HCT116 (cell line): ENCODE measurements around the gene GCNT1. TPM values are rescaled to one million over a fixed set of nuclear protein-coding genes. Genes with fewer than 3 reads are reported as not detected.

Experiments
- ATAC-seq: fragments of 200-7000 bp; cut with Tn5 transposase; 2 replicates; pipeline ENCODE4 v1.9.1; 2020; ENCODE audit warnings: mild to moderate bottlenecking, moderate library complexity
- BruUV-seq: library from RNA; stranded (reverse); fragments of 400-500 nt; replicated peaks from 2 replicates; lab custom pipeline; 2021; lab: Mats Ljungman, UMichigan
- CTCF ChIA-PET: fragments of 300-600 bp; sonication (Branson Sonifier 250); formaldehyde crosslinking; loops from one replicate; lab custom pipeline; 2021; ENCODE audit warnings: antibody characterized with exemption; lab: Charles Lee
- POLR2A ChIA-PET: fragments of 300-600, 350-600 bp; sonication (Branson Sonifier 250); formaldehyde crosslinking; loops from one replicate; lab custom pipeline; 2021; ENCODE audit warnings: antibody characterized with exemption; lab: Charles Lee
- RAD21 ChIA-PET, 2 experiments: fragments of 300-600 bp; sonication (Branson Sonifier 250); formaldehyde crosslinking; loops; one replicate each; lab custom pipeline; 2023; ENCODE audit warnings: low total read pairs in 2 of 2; ENCODE audit not compliant: uncharacterized antibody in 2 of 2, unreplicated experiment in 2 of 2, low non-redundant PET in 1 of 2; lab: Charles Lee
- DNase-seq: peaks from one replicate; pipeline ENCODE4 v3.0.0-alpha.2; 2010; ENCODE audit warnings: low read depth, low spot score
- H2AFZ ChIP-seq: fragments of 200-600 bp; shearing (Covaris generic), sonication (generic); 2 replicates; pipeline ENCODE4 v1.6.1; 2017; ENCODE audit warnings: low read depth, mixed run types, mixed read lengths, antibody characterized with exemption, low read length; ENCODE audit not compliant: poor library complexity, severe bottlenecking
- H3K27ac ChIP-seq: 2 replicates; pipeline ENCODE4 v1.5.1; 2012; ENCODE audit warnings: low read depth, low read length
- H3K27me3 ChIP-seq: fragments of 200-600 bp; sonication (generic); 2 replicates; pipeline ENCODE4 v1.6.1; 2016; ENCODE audit warnings: mixed run types, low read length, mixed read lengths; ENCODE audit not compliant: insufficient read depth
- H3K36me3 ChIP-seq, 2 experiments: fragments of 200-500 bp in 1 of 2; fragments of 200-600 bp in 1 of 2; sonication (Bioruptor generic) in 1 of 2; sonication (generic) in 1 of 2; 2 replicates each; pipeline versions ENCODE4 v1.5.1 to v1.6.1; 2014 to 2016; ENCODE audit warnings: low read length in 2 of 2, inconsistent platforms in 1 of 2, mixed read lengths in 1 of 2, mixed run types in 1 of 2; ENCODE audit not compliant: insufficient read depth in 2 of 2, control insufficient read depth in 1 of 2
- H3K4me1 ChIP-seq, 2 experiments: fragments of 200-600 bp in 1 of 2; sonication (generic) in 1 of 2; 2 replicates each; pipeline versions ENCODE4 v1.5.1 to v1.6.1; 2012 to 2017; ENCODE audit warnings: low read length in 2 of 2, inconsistent platforms in 1 of 2, mild to moderate bottlenecking in 1 of 2, mixed read lengths in 1 of 2, mixed run types in 1 of 2, moderate library complexity in 1 of 2; ENCODE audit not compliant: insufficient read depth in 2 of 2, control insufficient read depth in 1 of 2
- H3K4me2 ChIP-seq: fragments of 200-600 bp; sonication (generic); 2 replicates; pipeline ENCODE4 v1.6.1; 2017; ENCODE audit warnings: mixed run types, low read length, mixed read lengths
- H3K4me3 ChIP-seq, 2 experiments: fragments of 200-600 bp in 1 of 2; sonication (generic) in 1 of 2; replicated peaks in 1 of 2; 2 replicates each; pipeline ENCODE4 v1.5.1; 2011 to 2016; ENCODE audit warnings: low read length in 2 of 2, control low read depth in 1 of 2, low read depth in 1 of 2, mild to moderate bottlenecking in 1 of 2, mixed read lengths in 1 of 2, mixed run types in 1 of 2
- H3K79me2 ChIP-seq: fragments of 200-600 bp; sonication (generic); 2 replicates; pipeline ENCODE4 v1.6.1; 2017; ENCODE audit warnings: mild to moderate bottlenecking, mixed run types, low read length, moderate library complexity, mixed read lengths; ENCODE audit not compliant: insufficient read depth
- H3K9ac ChIP-seq: fragments of 200-600 bp; sonication (generic); 2 replicates; pipeline ENCODE4 v1.6.1; 2016; ENCODE audit warnings: low read length, mixed read lengths
- H3K9me2 ChIP-seq: fragments of 200-600 bp; sonication (generic), shearing (Covaris generic); 2 replicates; pipeline ENCODE4 v1.6.1; 2017; ENCODE audit warnings: mixed run types, mild to moderate bottlenecking, moderate library complexity; ENCODE audit not compliant: insufficient read depth
- H3K9me3 ChIP-seq, 2 experiments: fragments of 200-500 bp in 1 of 2; fragments of 200-600 bp in 1 of 2; sonication (Bioruptor generic) in 1 of 2; sonication (generic) in 1 of 2; 2 replicates each; pipeline ENCODE4 v1.6.1; 2014 to 2017; ENCODE audit warnings: low read length in 2 of 2, mixed read lengths in 2 of 2, inconsistent platforms in 1 of 2, low read depth in 1 of 2, mild to moderate bottlenecking in 1 of 2, mixed run types in 1 of 2, moderate library complexity in 1 of 2; ENCODE audit not compliant: control insufficient read depth in 1 of 2, insufficient read depth in 1 of 2
- H4K20me1 ChIP-seq: fragments of 200-600 bp; sonication (generic), shearing (Covaris generic); 2 replicates; pipeline ENCODE4 v1.6.1; 2017; ENCODE audit warnings: mixed run types, mild to moderate bottlenecking, moderate library complexity; ENCODE audit not compliant: insufficient read depth
- CBX3 ChIP-seq: IDR thresholded peaks from 2 replicates; pipeline ENCODE4 v1.6.1; 2012; ENCODE audit warnings: low read depth
- CEBPB ChIP-seq: IDR thresholded peaks from 2 replicates; pipeline ENCODE4 v1.6.1; 2012; ENCODE audit warnings: low read depth
- EGR1 ChIP-seq: IDR thresholded peaks from 2 replicates; pipeline ENCODE4 v1.6.1; 2012; ENCODE audit warnings: low read depth
- ELF1 ChIP-seq: IDR thresholded peaks from 2 replicates; pipeline ENCODE4 v1.6.1; 2012; ENCODE audit warnings: low read depth, borderline replicate concordance
- EZH2phosphoT487 ChIP-seq: fragments of 200-600 bp; IDR thresholded peaks from 2 replicates; pipeline ENCODE4 v1.6.1; 2018; ENCODE audit warnings: antibody characterized with exemption, borderline replicate concordance
- FOSL1 ChIP-seq: IDR thresholded peaks from 2 replicates; pipeline ENCODE4 v1.6.1; 2012; ENCODE audit warnings: low read depth
- POLR2A ChIP-seq: IDR thresholded peaks from 2 replicates; pipeline ENCODE4 v1.7.0; 2011; ENCODE audit warnings: borderline replicate concordance; ENCODE audit not compliant: insufficient read depth, insufficient read length; ENCODE audit errors: extremely low read depth
- POLR2AphosphoS5 ChIP-seq: IDR thresholded peaks from 2 replicates; pipeline ENCODE4 v1.6.1; 2011; ENCODE audit warnings: mild to moderate bottlenecking, low read depth, low read length, moderate library complexity
- SIN3A ChIP-seq: IDR thresholded peaks from 2 replicates; pipeline ENCODE4 v1.6.1; 2012; ENCODE audit warnings: low read depth
- SP1 ChIP-seq: IDR thresholded peaks from 2 replicates; pipeline ENCODE4 v1.6.1; 2012; ENCODE audit warnings: low read depth
- TCF7L2 ChIP-seq: IDR thresholded peaks from 2 replicates; pipeline ENCODE4 v1.7.0; 2011; ENCODE audit warnings: borderline replicate concordance, inconsistent platforms; ENCODE audit not compliant: insufficient read depth, insufficient read length; ENCODE audit errors: extremely low read depth
- YY1 ChIP-seq: IDR thresholded peaks from 2 replicates; pipeline ENCODE4 v1.6.1; 2011; ENCODE audit warnings: low read length, low read depth, moderate library complexity, mild to moderate bottlenecking; ENCODE audit not compliant: insufficient replicate concordance; ENCODE audit errors: extremely low read depth
- ZFX ChIP-seq: fragments of 450-650 bp; IDR thresholded peaks from 2 replicates; pipeline ENCODE4 v1.6.1; 2017
- intact Hi-C: fragments of 100-400 bp; cut with micrococcal nuclease; formaldehyde crosslinking; loops from 2 replicates; pipeline ENCODE4 v1.10.0; 2022
- total RNA-seq: library from RNA; stranded (reverse); gene quantifications from one replicate; pipeline ENCODE4 v1.2.1, GENCODE V29; 2021; ENCODE audit not compliant: unreplicated experiment
- TF ChIP-seq, protein P1 (sequence below): IDR thresholded peaks from 2 replicates; pipeline ENCODE4 v1.6.1; 2012; ENCODE audit warnings: low read depth
- TF ChIP-seq, protein P2 (sequence below): IDR thresholded peaks from 2 replicates; pipeline ENCODE4 v1.6.1; 2011; ENCODE audit warnings: mild to moderate bottlenecking, low read length, moderate library complexity; ENCODE audit not compliant: insufficient replicate concordance; ENCODE audit errors: extremely low read depth
- TF ChIP-seq, protein P3 (sequence below): IDR thresholded peaks from 2 replicates; pipeline ENCODE4 v1.6.1; 2012
- TF ChIP-seq, protein P4 (sequence below), 3 experiments: fragments of 200-600 bp in 1 of 3; sonication (generic) in 1 of 3; IDR thresholded peaks in 2 of 3; conservative IDR thresholded peaks in 1 of 3; 2 replicates each; pipeline ENCODE4 v1.5.1; 2012 to 2017; ENCODE audit warnings: low read depth in 2 of 3, low read length in 2 of 3, antibody characterized with exemption in 1 of 3, borderline replicate concordance in 1 of 3, control low read depth in 1 of 3, mild to moderate bottlenecking in 1 of 3, mixed read lengths in 1 of 3, mixed run types in 1 of 3, moderate library complexity in 1 of 3; ENCODE audit not compliant: insufficient read depth in 1 of 3

Gene GCNT1
- total RNA-seq, 1 experiment from 2014 or later, result 5.8 TPM

DNA sequence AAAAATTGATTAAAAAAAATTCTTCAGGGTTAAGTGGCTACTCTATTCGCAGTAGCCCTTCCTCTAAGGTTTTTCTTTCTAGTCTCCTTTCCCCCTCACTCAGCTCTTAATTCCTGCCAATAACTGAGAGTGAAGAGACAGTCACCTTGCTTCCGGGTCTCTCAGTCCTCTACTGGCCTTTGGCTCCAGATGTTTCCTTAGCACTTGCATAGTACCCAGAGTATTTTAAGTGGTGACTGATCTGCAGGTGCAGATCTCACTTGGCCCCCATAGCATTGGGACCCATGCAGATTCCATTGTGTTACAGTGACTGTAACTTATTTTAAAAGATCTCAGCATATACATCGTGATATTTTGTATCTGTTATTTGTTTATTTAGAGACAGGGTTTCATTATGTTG is 66.2 kb downstream of the GCNT1 start:
- Histone ChIP-seq H3K4me1 (peaks cover 0 to 3% of the 10 kb centered on the region in 2 experiments; a peak in 1 of 4 replicates), H3K4me3 (no peak overlapping the region), H4K20me1 (no peaks in the 10 kb centered on the region; the same call in 1 of the 2 replicates), H3K9ac (no peak overlapping the region), H3K27me3 (no peaks in the 10 kb centered on the region), H3K4me2 (no peak overlapping the region), H3K27ac (no peak overlapping the region), H3K79me2 (no peaks in the 10 kb centered on the region), H3K36me3 (no peaks in the 10 kb centered on the region), H2AFZ (no peak overlapping the region), H3K9me2 (no peaks in the 10 kb centered on the region), H3K9me3 (no peaks in the 10 kb centered on the region)
- ChIA-PET RAD21 (no interaction called here), CTCF (no interaction called here), POLR2A (no interaction called here)
- TF ChIP-seq, protein P1, sequence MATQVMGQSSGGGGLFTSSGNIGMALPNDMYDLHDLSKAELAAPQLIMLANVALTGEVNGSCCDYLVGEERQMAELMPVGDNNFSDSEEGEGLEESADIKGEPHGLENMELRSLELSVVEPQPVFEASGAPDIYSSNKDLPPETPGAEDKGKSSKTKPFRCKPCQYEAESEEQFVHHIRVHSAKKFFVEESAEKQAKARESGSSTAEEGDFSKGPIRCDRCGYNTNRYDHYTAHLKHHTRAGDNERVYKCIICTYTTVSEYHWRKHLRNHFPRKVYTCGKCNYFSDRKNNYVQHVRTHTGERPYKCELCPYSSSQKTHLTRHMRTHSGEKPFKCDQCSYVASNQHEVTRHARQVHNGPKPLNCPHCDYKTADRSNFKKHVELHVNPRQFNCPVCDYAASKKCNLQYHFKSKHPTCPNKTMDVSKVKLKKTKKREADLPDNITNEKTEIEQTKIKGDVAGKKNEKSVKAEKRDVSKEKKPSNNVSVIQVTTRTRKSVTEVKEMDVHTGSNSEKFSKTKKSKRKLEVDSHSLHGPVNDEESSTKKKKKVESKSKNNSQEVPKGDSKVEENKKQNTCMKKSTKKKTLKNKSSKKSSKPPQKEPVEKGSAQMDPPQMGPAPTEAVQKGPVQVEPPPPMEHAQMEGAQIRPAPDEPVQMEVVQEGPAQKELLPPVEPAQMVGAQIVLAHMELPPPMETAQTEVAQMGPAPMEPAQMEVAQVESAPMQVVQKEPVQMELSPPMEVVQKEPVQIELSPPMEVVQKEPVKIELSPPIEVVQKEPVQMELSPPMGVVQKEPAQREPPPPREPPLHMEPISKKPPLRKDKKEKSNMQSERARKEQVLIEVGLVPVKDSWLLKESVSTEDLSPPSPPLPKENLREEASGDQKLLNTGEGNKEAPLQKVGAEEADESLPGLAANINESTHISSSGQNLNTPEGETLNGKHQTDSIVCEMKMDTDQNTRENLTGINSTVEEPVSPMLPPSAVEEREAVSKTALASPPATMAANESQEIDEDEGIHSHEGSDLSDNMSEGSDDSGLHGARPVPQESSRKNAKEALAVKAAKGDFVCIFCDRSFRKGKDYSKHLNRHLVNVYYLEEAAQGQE, result no peak
- TF ChIP-seq SP1, result no peak
- TF ChIP-seq CEBPB, result no peak
- no peak for TF ChIP-seq FOSL1
- TF ChIP-seq POLR2A, result no peak
- no peak for TF ChIP-seq POLR2AphosphoS5
- no peak for TF ChIP-seq ZFX
- TF ChIP-seq TCF7L2, result no peak
- TF ChIP-seq, protein P2, sequence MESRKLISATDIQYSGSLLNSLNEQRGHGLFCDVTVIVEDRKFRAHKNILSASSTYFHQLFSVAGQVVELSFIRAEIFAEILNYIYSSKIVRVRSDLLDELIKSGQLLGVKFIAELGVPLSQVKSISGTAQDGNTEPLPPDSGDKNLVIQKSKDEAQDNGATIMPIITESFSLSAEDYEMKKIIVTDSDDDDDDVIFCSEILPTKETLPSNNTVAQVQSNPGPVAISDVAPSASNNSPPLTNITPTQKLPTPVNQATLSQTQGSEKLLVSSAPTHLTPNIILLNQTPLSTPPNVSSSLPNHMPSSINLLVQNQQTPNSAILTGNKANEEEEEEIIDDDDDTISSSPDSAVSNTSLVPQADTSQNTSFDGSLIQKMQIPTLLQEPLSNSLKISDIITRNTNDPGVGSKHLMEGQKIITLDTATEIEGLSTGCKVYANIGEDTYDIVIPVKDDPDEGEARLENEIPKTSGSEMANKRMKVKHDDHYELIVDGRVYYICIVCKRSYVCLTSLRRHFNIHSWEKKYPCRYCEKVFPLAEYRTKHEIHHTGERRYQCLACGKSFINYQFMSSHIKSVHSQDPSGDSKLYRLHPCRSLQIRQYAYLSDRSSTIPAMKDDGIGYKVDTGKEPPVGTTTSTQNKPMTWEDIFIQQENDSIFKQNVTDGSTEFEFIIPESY, result no peak
- no peak for TF ChIP-seq ELF1
- TF ChIP-seq YY1, result no peak
- no peak for TF ChIP-seq EZH2phosphoT487
- TF ChIP-seq, protein P3, sequence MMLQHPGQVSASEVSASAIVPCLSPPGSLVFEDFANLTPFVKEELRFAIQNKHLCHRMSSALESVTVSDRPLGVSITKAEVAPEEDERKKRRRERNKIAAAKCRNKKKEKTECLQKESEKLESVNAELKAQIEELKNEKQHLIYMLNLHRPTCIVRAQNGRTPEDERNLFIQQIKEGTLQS, result no peak
- TF ChIP-seq CBX3, result no peak
- TF ChIP-seq, protein P4, sequence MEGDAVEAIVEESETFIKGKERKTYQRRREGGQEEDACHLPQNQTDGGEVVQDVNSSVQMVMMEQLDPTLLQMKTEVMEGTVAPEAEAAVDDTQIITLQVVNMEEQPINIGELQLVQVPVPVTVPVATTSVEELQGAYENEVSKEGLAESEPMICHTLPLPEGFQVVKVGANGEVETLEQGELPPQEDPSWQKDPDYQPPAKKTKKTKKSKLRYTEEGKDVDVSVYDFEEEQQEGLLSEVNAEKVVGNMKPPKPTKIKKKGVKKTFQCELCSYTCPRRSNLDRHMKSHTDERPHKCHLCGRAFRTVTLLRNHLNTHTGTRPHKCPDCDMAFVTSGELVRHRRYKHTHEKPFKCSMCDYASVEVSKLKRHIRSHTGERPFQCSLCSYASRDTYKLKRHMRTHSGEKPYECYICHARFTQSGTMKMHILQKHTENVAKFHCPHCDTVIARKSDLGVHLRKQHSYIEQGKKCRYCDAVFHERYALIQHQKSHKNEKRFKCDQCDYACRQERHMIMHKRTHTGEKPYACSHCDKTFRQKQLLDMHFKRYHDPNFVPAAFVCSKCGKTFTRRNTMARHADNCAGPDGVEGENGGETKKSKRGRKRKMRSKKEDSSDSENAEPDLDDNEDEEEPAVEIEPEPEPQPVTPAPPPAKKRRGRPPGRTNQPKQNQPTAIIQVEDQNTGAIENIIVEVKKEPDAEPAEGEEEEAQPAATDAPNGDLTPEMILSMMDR (IDR thresholded peaks at IDR 0.05 in 2 of 3, conservative IDR thresholded peaks at IDR 0.05 in 1 of 3; ENCODE audit: borderline replicate concordance in 1 of 3, insufficient read depth in 1 of 3, low read depth in 2 of 3, low read length in 2 of 3), result no peak
- TF ChIP-seq SIN3A, result no peak
- TF ChIP-seq EGR1, result no peak
- DNase-seq (no peak), ATAC-seq (no peak)
- intact Hi-C loops, result no loop called here
- BruUV-seq, result no TSS peak
